ENCODE data around the gene POU6F2. TPM values are rescaled to one million over a fixed set of nuclear protein-coding genes. Genes with fewer than 3 reads are reported as not detected.
"Not testable (repeated sequence)": the region's sequence is repeated elsewhere in the genome, so short reads cannot be mapped to it uniquely, and the experiment has no call there.

Gene POU6F2
- total RNA-seq, 1 donor from 2014 or later: 9.2 TPM

- TF ChIP-seq CTCF (IDR thresholded peaks at IDR 0.05; ENCODE audit: unreplicated experiment): no peak
- Mint-ChIP-seq H3K36me3 (no peaks in the 10 kb centered on the region), H3K4me3 (no peak overlapping the region), H3K27ac (no peak overlapping the region), H3K27me3 (ENCODE audit: low read depth) (peaks cover 7% of the 10 kb centered on the region), H3K9me3 (peaks cover 11% of the 10 kb centered on the region), H3K4me1 (no peaks in the 10 kb centered on the region)
- no peak for DNase-seq (ENCODE audit: low spot score in 2 of 2, unreplicated experiment in 2 of 2)
Observed at GRCh38 chr7:39374436-39375040, 396.8 kb downstream of the POU6F2 start.

- TF ChIP-seq CTCF (IDR thresholded peaks at IDR 0.05; ENCODE audit: unreplicated experiment): no peak
- no peak overlapping the region for H3K4me3 Mint-ChIP-seq
- peaks cover 7% of the 10 kb centered on the region for H3K27me3 Mint-ChIP-seq (ENCODE audit: low read depth)
- H3K9me3 Mint-ChIP-seq: peaks cover 7% of the 10 kb centered on the region
- no peak overlapping the region for H3K27ac Mint-ChIP-seq
- DNase-seq (ENCODE audit: low spot score in 2 of 2, unreplicated experiment in 2 of 2): no peak
- no peaks in the 10 kb centered on the region for H3K4me1 Mint-ChIP-seq
- H3K36me3 Mint-ChIP-seq: no peaks in the 10 kb centered on the region
Observed at GRCh38 chr7:39375047-39375873, 397.6 kb downstream of the POU6F2 start.

- no peaks in the 10 kb centered on the region for H3K36me3 Mint-ChIP-seq
- no peaks in the 10 kb centered on the region for H3K4me1 Mint-ChIP-seq
Observed at GRCh38 chr7:39375874-39376190, 398.1 kb downstream of the POU6F2 start.

GRCh38 chr7:39376881-39377280 lies 399.2 kb downstream of the POU6F2 start:
- not testable (repeated sequence) for H3K9me3 Mint-ChIP-seq; H3K27me3 Mint-ChIP-seq (ENCODE audit: low read depth); H3K4me3 Mint-ChIP-seq; DNase-seq (ENCODE audit: low spot score in 2 of 2, unreplicated experiment in 2 of 2); H3K36me3 Mint-ChIP-seq; H3K27ac Mint-ChIP-seq; H3K4me1 Mint-ChIP-seq

More at GRCh38 chr7:39375874-39376190, 398.1 kb downstream of the POU6F2 start:
- H3K9me3 Mint-ChIP-seq: peaks cover 1% of the 10 kb centered on the region
- peaks cover 5% of the 10 kb centered on the region for H3K27me3 Mint-ChIP-seq (ENCODE audit: low read depth)
- H3K27ac Mint-ChIP-seq: no peak overlapping the region
- H3K4me3 Mint-ChIP-seq: no peak overlapping the region
- no peak for DNase-seq (ENCODE audit: low spot score in 2 of 2, unreplicated experiment in 2 of 2)
- no peak for TF ChIP-seq CTCF (IDR thresholded peaks at IDR 0.05; ENCODE audit: unreplicated experiment)

GRCh38 chr7:39379416-39379815 lies 401.7 kb downstream of the POU6F2 start:
- Mint-ChIP-seq H3K4me3 (no peak overlapping the region), H3K9me3 (peaks cover under 1% of the 10 kb centered on the region), H3K27ac (no peak overlapping the region), H3K4me1 (no peaks in the 10 kb centered on the region), H3K27me3 (ENCODE audit: low read depth) (peaks cover 2% of the 10 kb centered on the region), H3K36me3 (no peaks in the 10 kb centered on the region)
- DNase-seq (ENCODE audit: low spot score in 2 of 2, unreplicated experiment in 2 of 2): no peak
- TF ChIP-seq CTCF (IDR thresholded peaks at IDR 0.05; ENCODE audit: unreplicated experiment): no peak

GRCh38 chr7:39383136-39383535 lies 405.4 kb downstream of the POU6F2 start:
- Mint-ChIP-seq H3K36me3 (no peaks in the 10 kb centered on the region), H3K4me3 (no peak overlapping the region), H3K9me3 (peaks cover 4% of the 10 kb centered on the region), H3K4me1 (no peaks in the 10 kb centered on the region), H3K27ac (no peak overlapping the region), H3K27me3 (ENCODE audit: low read depth) (peaks cover 4% of the 10 kb centered on the region)
- TF ChIP-seq CTCF (IDR thresholded peaks at IDR 0.05; ENCODE audit: unreplicated experiment): no peak
- no peak for DNase-seq (ENCODE audit: low spot score in 2 of 2, unreplicated experiment in 2 of 2)

All from mesothelial cell of epicardium (in vitro differentiated cells).